Spleen (tissue), 11 donors: ENCODE measurements around the gene GPR31. TPM values are rescaled to one million over a fixed set of nuclear protein-coding genes. Genes with fewer than 3 reads are reported as not detected.
A peak's percentile ranks its signal among the peaks of the same experiment; 100 is the strongest.

Experiments
- DNase-seq: peaks from one replicate; pipeline ENCODE4 v3.0.0-alpha.2; 2020
- H3K27ac ChIP-seq, 8 donors: fragments of 200-600 bp; sonication (generic) in 7 of 8; 1 replicate in 4 of 8; 2 replicates in 4 of 8; pipeline versions ENCODE4 v1.5.0 to v1.8.0; 2016 to 2021; ENCODE audit warnings: inconsistent platforms in 4 of 8, mild to moderate bottlenecking in 4 of 8, moderate library complexity in 1 of 8
- H3K27me3 ChIP-seq, 7 donors: fragments of 200-600 bp; sonication (generic) in 6 of 7; replicated peaks in 1 of 7; 1 replicate in 4 of 7; 2 replicates in 3 of 7; pipeline versions ENCODE4 v1.5.0 to v1.8.0; 2016 to 2021; ENCODE audit warnings: inconsistent platforms in 3 of 7, mild to moderate bottlenecking in 1 of 7
- H3K36me3 ChIP-seq, 6 donors: fragments of 200-600 bp; sonication (generic) in 5 of 6; 1 replicate in 4 of 6; 2 replicates in 2 of 6; pipeline versions ENCODE4 v1.5.0 to v1.8.0; 2016 to 2021; ENCODE audit warnings: inconsistent platforms in 2 of 6
- H3K4me1 ChIP-seq, 6 donors: fragments of 200-600 bp; sonication (generic) in 5 of 6; 1 replicate in 3 of 6; 2 replicates in 3 of 6; pipeline versions ENCODE4 v1.5.0 to v1.8.0; 2016 to 2021; ENCODE audit warnings: inconsistent platforms in 3 of 6
- H3K4me3 ChIP-seq, 8 donors: fragments of 200-600 bp; sonication (generic) in 7 of 8; 1 replicate in 4 of 8; 2 replicates in 4 of 8; pipeline versions ENCODE4 v1.5.0 to v1.8.0; 2016 to 2021; ENCODE audit warnings: inconsistent platforms in 4 of 8, mild to moderate bottlenecking in 4 of 8, moderate library complexity in 2 of 8
- H3K9me3 ChIP-seq, 8 donors: fragments of 200-600 bp; sonication (generic) in 7 of 8; 1 replicate in 4 of 8; 2 replicates in 4 of 8; pipeline versions ENCODE4 v1.5.0 to v1.8.0; 2016 to 2021; ENCODE audit warnings: inconsistent platforms in 4 of 8
- POLR2A ChIP-seq, 3 donors: fragments of 450-650 bp; IDR thresholded peaks; one replicate each; pipeline ENCODE4 v1.5.1; 2017; ENCODE audit warnings: antibody characterized with exemption in 3 of 3, mild to moderate bottlenecking in 1 of 3
- POLR2AphosphoS5 ChIP-seq, 3 donors: sonication (generic); formaldehyde crosslinking; IDR thresholded peaks; one replicate each; pipeline ENCODE4 v1.5.1; 2017; ENCODE audit warnings: antibody characterized with exemption in 3 of 3
- WGBS, 5 donors: extraction: QIAGEN DNeasy Blood & Tissue Kit in 3 of 5; methylation state at CpG; one replicate each; pipeline versions ENCODE4 v1.1.5 to v1.1.7; 2013 to 2018; 5-methylcytosine and 5-hydroxymethylcytosine counted together
- intact Hi-C: fragments of 100-400 bp; cut with DNase I; formaldehyde crosslinking; loops from one replicate; pipeline ENCODE4 v1.15.0; 2023; ENCODE audit warnings: low total_unique reads
- polyA plus RNA-seq, 3 donors: library from polyadenylated mRNA; stranded (reverse); fragments of 200-250 nt; gene quantifications; one replicate each; pipeline ENCODE4 v1.2.1, GENCODE V29; 2013
- total RNA-seq, 7 donors: library from RNA; depleted of rRNA in 3 of 7; stranded (reverse); fragments of >200 nt in 3 of 7; fragmentation: NEBNext Ultra II Directional in 4 of 7; extraction: Animal tissue kit (Norgen Biotek cat#: 25700) in 4 of 7; gene quantifications; one replicate each; pipeline versions ENCODE4 v1.1.0 to v1.2.1, GENCODE V29; 2016 to 2021
- TF ChIP-seq, protein P1 (sequence below), 11 experiments: fragments of 200-600 bp in 7 of 11; fragments of 450-650 bp in 4 of 11; sonication (generic) in 4 of 11; IDR thresholded peaks in 8 of 11; conservative IDR thresholded peaks in 3 of 11; 1 replicate in 7 of 11; 2 replicates in 4 of 11; pipeline versions ENCODE4 v1.4.0 to v1.8.0; 2016 to 2021; ENCODE audit warnings: antibody characterized with exemption in 11 of 11, inconsistent platforms in 4 of 11, mild to moderate bottlenecking in 1 of 11
- donor health status: healthy with polysubstance abuse.
- donor health status: DM: no; HTN: no; CAD: no; lungs with moderate emphysema.
- donor health status: DM: no; HTN: no; CAD: no.
- donor health status: Bipolar disorder and iron deficiency.
- donor health status: healthy.
- donor health status: DM: no; HTN: no; CAD: no.
- donor health status: DM: yes; HTN: yes; CAD: no.

Gene GPR31
- total and polyA plus RNA-seq, 10 donors: 0.24 to 1.0 (median 0.94) TPM; not detected in 7

- Histone ChIP-seq H3K36me3 (no peaks in the 10 kb centered on the region), H3K27me3 (peaks cover 0 to 17% (median 0%) of the 10 kb centered on the region in 7 donors), H3K27ac (no peak overlapping the region), H3K4me1 (peaks cover 0 to 36% (median 19%) of the 10 kb centered on the region in 6 donors), H3K9me3 (no peaks in the 10 kb centered on the region), H3K4me3 (no peak overlapping the region)
- DNase-seq: no peak
- 86 to 95% (median 90%) methylated on average over 5 of the region's 5 CpGs for WGBS, 5 donors
- intact Hi-C loops: no loop called here
- TF ChIP-seq, protein P1, sequence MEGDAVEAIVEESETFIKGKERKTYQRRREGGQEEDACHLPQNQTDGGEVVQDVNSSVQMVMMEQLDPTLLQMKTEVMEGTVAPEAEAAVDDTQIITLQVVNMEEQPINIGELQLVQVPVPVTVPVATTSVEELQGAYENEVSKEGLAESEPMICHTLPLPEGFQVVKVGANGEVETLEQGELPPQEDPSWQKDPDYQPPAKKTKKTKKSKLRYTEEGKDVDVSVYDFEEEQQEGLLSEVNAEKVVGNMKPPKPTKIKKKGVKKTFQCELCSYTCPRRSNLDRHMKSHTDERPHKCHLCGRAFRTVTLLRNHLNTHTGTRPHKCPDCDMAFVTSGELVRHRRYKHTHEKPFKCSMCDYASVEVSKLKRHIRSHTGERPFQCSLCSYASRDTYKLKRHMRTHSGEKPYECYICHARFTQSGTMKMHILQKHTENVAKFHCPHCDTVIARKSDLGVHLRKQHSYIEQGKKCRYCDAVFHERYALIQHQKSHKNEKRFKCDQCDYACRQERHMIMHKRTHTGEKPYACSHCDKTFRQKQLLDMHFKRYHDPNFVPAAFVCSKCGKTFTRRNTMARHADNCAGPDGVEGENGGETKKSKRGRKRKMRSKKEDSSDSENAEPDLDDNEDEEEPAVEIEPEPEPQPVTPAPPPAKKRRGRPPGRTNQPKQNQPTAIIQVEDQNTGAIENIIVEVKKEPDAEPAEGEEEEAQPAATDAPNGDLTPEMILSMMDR (IDR thresholded peaks at IDR 0.05 in 8 of 11, conservative IDR thresholded peaks at IDR 0.05 in 3 of 11): no peak
- TF ChIP-seq POLR2A (IDR thresholded peaks at IDR 0.05): no peak
- TF ChIP-seq POLR2AphosphoS5 (IDR thresholded peaks at IDR 0.05): no peak
These were observed 8.8 kb downstream of the GPR31 start for GRCh38 chr6:167148997-167149396.

GRCh38 chr6:167148021-167148420 lies 9.8 kb downstream of the GPR31 start:
- TF ChIP-seq, protein P1 (IDR thresholded peaks at IDR 0.05 in 8 of 11, conservative IDR thresholded peaks at IDR 0.05 in 3 of 11): no peak
- no peak for TF ChIP-seq POLR2A (IDR thresholded peaks at IDR 0.05)
- no peak for TF ChIP-seq POLR2AphosphoS5 (IDR thresholded peaks at IDR 0.05)
- Histone ChIP-seq H3K36me3 (no peaks in the 10 kb centered on the region), H3K4me1 (peaks cover 0 to 27% (median 15%) of the 10 kb centered on the region in 6 donors), H3K9me3 (no peaks in the 10 kb centered on the region), H3K4me3 (no peak overlapping the region), H3K27me3 (peaks cover 0 to 25% (median 0%) of the 10 kb centered on the region in 7 donors), H3K27ac (no peak overlapping the region)
- DNase-seq: no peak
- intact Hi-C loops: no loop called here

GRCh38 chr6:167146977-167147376 lies 10.8 kb downstream of the GPR31 start:
- H3K4me3 ChIP-seq: peak overlapping the region in 1 of 8 donors; percentile 32
- H3K4me1 ChIP-seq: peaks cover 0 to 27% (median 14%) of the 10 kb centered on the region in 6 donors
- no peak overlapping the region for H3K27ac ChIP-seq
- no peaks in the 10 kb centered on the region for H3K9me3 ChIP-seq
- H3K27me3 ChIP-seq: peaks cover 0 to 25% (median 0%) of the 10 kb centered on the region in 7 donors
- H3K36me3 ChIP-seq: no peaks in the 10 kb centered on the region
- no peak for DNase-seq
- TF ChIP-seq POLR2A (IDR thresholded peaks at IDR 0.05): no peak
- no peak for TF ChIP-seq POLR2AphosphoS5 (IDR thresholded peaks at IDR 0.05)
- TF ChIP-seq, protein P1 (IDR thresholded peaks at IDR 0.05 in 8 of 11, conservative IDR thresholded peaks at IDR 0.05 in 3 of 11): no peak
- WGBS, 5 donors: 59 to 72% (median 65%) methylated on average over 15 to 16 of the region's 16 CpGs
- intact Hi-C loops: no loop called here

GRCh38 chr6:167146135-167146534 lies 11.6 kb downstream of the GPR31 start:
- intact Hi-C loops: no loop called here
- H3K4me1 ChIP-seq: peaks cover 0 to 27% (median 17%) of the 10 kb centered on the region in 6 donors
- H3K27me3 ChIP-seq: peaks cover 0 to 25% (median 0%) of the 10 kb centered on the region in 7 donors
- H3K36me3 ChIP-seq: no peaks in the 10 kb centered on the region
- peak overlapping the region in 2 of 8 donors; percentile 1 to 32 for H3K4me3 ChIP-seq
- 57 to 90% (median 76%) methylated on average over 15 of the region's 15 CpGs for WGBS, 5 donors
- no peak for TF ChIP-seq POLR2AphosphoS5 (IDR thresholded peaks at IDR 0.05)
- TF ChIP-seq POLR2A (IDR thresholded peaks at IDR 0.05): no peak
- TF ChIP-seq, protein P1 (IDR thresholded peaks at IDR 0.05 in 8 of 11, conservative IDR thresholded peaks at IDR 0.05 in 3 of 11): no peak
- H3K27ac ChIP-seq: no peak overlapping the region
- H3K9me3 ChIP-seq: no peaks in the 10 kb centered on the region
- no peak for DNase-seq
